Measurements from ENCODE around the gene UNG. TPM values are rescaled to one million over a fixed set of nuclear protein-coding genes. Genes with fewer than 3 reads are reported as not detected.

UNG gene
- total RNA-seq, 4 donors from 2014 or later, result 21.6 to 32.7 (median 27.9) TPM

Small RNA genes within 50 kb of the gene (small RNA-seq; reads per million reads assigned to genes)
- not detected for gene RNA5SP372

Other genes with a start within 250 kb of the UNG start
- gene SSH1, start 240.0 kb upstream of the UNG start, total RNA-seq, result 10 to 100 TPM in 2 of 4 donors, 1 to 10 TPM in 2; 8.7 to 55.4 (median 10.7) TPM
- not detected for gene DAO, start 217.5 kb upstream of the UNG start, total RNA-seq
- under 1 TPM in 1 of 4 donors, not detected in 3; 0.14 TPM for gene SVOP, start 76.5 kb upstream of the UNG start, total RNA-seq
- gene USP30, start 45.0 kb upstream of the UNG start, total RNA-seq, result 10 to 100 TPM in 3 of 4 donors, 1 to 10 TPM in 1; 4.1 to 20.2 (median 14.9) TPM
- 10 to 100 TPM in 3 of 4 donors, 1 to 10 TPM in 1; 2.1 to 26.5 (median 19.1) TPM for gene ALKBH2, start 4.1 kb upstream of the UNG start, total RNA-seq
- gene ACACB, start 19.0 kb downstream of the UNG start, total RNA-seq, result 100 to 1,000 TPM in 2 of 4 donors, 10 to 100 TPM in 2; 22.0 to 137 (median 97.2) TPM
- not detected for gene FOXN4, start 211.7 kb downstream of the UNG start, total RNA-seq